ENCODE measurements around the gene CSTF2T. TPM values are rescaled to one million over a fixed set of nuclear protein-coding genes. Genes with fewer than 3 reads are reported as not detected.
"Not testable (repeated sequence)": the region's sequence is repeated elsewhere in the genome, so short reads cannot be mapped to it uniquely, and the experiment has no call there.

Gene CSTF2T
- total RNA-seq, 1 donor from 2014 or later = 52.0 TPM

- intact Hi-C loops (cut with micrococcal nuclease) = loop anchor here (1.0 to 5.0 kb wide), 5 partner anchors 9 to 1076 kb away; no protein-coding TSS in a partner anchor
Measured at GRCh38 chr10:51698473-51699063, 827 bp downstream of the CSTF2T start.

- intact Hi-C loops (cut with micrococcal nuclease) = loop anchor here (5.0 kb wide), 1 partner anchor 136 kb away; no protein-coding TSS in a partner anchor
Measured at GRCh38 chr10:51696251-51696650, 3.1 kb downstream of the CSTF2T start.

- intact Hi-C loops (cut with micrococcal nuclease) = no loop called here
Measured at GRCh38 chr10:51694086-51694768, 5.2 kb downstream of the CSTF2T start.

- intact Hi-C loops (cut with micrococcal nuclease) = no loop called here
Measured at GRCh38 chr10:51691135-51691534, 8.3 kb downstream of the CSTF2T start.

GRCh38 chr10:51689536-51689935, 9.9 kb downstream of the CSTF2T start:
- intact Hi-C loops (cut with micrococcal nuclease) = no loop called here

GRCh38 chr10:51688826-51689225, 10.6 kb downstream of the CSTF2T start:
- intact Hi-C loops (cut with micrococcal nuclease) = not testable (repeated sequence)

GRCh38 chr10:51687296-51687695, 12.1 kb downstream of the CSTF2T start:
- intact Hi-C loops (cut with micrococcal nuclease) = no loop called here

GRCh38 chr10:51685768-51686167, 13.6 kb downstream of the CSTF2T start:
- intact Hi-C loops (cut with micrococcal nuclease) = no loop called here

GRCh38 chr10:51683031-51683691, 16.2 kb downstream of the CSTF2T start:
- intact Hi-C loops (cut with micrococcal nuclease) = no loop called here

- intact Hi-C loops (cut with micrococcal nuclease) = no loop called here
Measured at GRCh38 chr10:51679841-51680240, 19.6 kb downstream of the CSTF2T start.

- intact Hi-C loops (cut with micrococcal nuclease) = no loop called here
Measured at GRCh38 chr10:51675088-51675487, 24.3 kb downstream of the CSTF2T start.

GRCh38 chr10:51672039-51672535, 27.3 kb downstream of the CSTF2T start:
- intact Hi-C loops (cut with micrococcal nuclease) = no loop called here

GRCh38 chr10:51669041-51669440, 30.4 kb downstream of the CSTF2T start:
- intact Hi-C loops (cut with micrococcal nuclease) = no loop called here

- intact Hi-C loops (cut with micrococcal nuclease) = no loop called here
Measured at GRCh38 chr10:51668336-51668689, 31.1 kb downstream of the CSTF2T start.

GRCh38 chr10:51667678-51668335, 31.6 kb downstream of the CSTF2T start:
- intact Hi-C loops (cut with micrococcal nuclease) = no loop called here

- intact Hi-C loops (cut with micrococcal nuclease) = no loop called here
Measured at GRCh38 chr10:51666456-51666855, 32.9 kb downstream of the CSTF2T start.

GRCh38 chr10:51663086-51663485, 36.3 kb downstream of the CSTF2T start:
- intact Hi-C loops (cut with micrococcal nuclease) = no loop called here

GRCh38 chr10:51659344-51659743, 40.1 kb downstream of the CSTF2T start:
- intact Hi-C loops (cut with micrococcal nuclease) = no loop called here

- intact Hi-C loops (cut with micrococcal nuclease) = no loop called here
Measured at GRCh38 chr10:51658000-51658399, 41.4 kb downstream of the CSTF2T start.

GRCh38 chr10:51656503-51656902, 42.9 kb downstream of the CSTF2T start:
- intact Hi-C loops (cut with micrococcal nuclease) = no loop called here

- intact Hi-C loops (cut with micrococcal nuclease) = no loop called here
Measured at GRCh38 chr10:51654918-51655317, 44.5 kb downstream of the CSTF2T start.

GRCh38 chr10:51653025-51653424, 46.4 kb downstream of the CSTF2T start:
- intact Hi-C loops (cut with micrococcal nuclease) = no loop called here

Data from T-helper 1 cell treated with Interleukin-12 subunit alpha and Interleukin-12 subunit beta and Interleukin-4 antibody, amounts not matched to agents 30 ng/mL and 1 ng/mL, for 36 hours (primary cell).